NT2/D1 (cell line): Measurements from ENCODE around the gene ZNF784.

Source experiments
- SUZ12 ChIP-seq: IDR thresholded peaks from 2 replicates; pipeline ENCODE4 v1.6.1; 2011; ENCODE audit not compliant: insufficient read length, insufficient read depth; ENCODE audit errors: extremely low read depth
- YY1 ChIP-seq: IDR thresholded peaks from 2 replicates; pipeline ENCODE4 v1.6.1; 2011; ENCODE audit not compliant: insufficient read length, insufficient read depth
- ZNF274 ChIP-seq: IDR thresholded peaks from 2 replicates; pipeline ENCODE4 v1.6.1; 2011; ENCODE audit warnings: mild to moderate bottlenecking, low read depth, low read length

GRCh38 chr19:55622242-55622969 is 2.0 kb downstream of the ZNF784 start:
- no peak for TF ChIP-seq YY1
- no peak for TF ChIP-seq SUZ12
- no peak for TF ChIP-seq ZNF274
